NCI-H510A treated with DMSO at 0.1 percent for 48 hours (cell line): ENCODE measurements around the gene HASPIN.
A peak's percentile ranks its signal among the peaks of the same experiment; 100 is the strongest.
"Not testable (repeated sequence)": the region's sequence is repeated elsewhere in the genome, so short reads cannot be mapped to it uniquely, and the experiment has no call there.

Source experiments
- DNase-seq: peaks from one replicate; lab custom pipeline; 2025; lab: John Stamatoyannopoulos, UW

Gene HASPIN

GRCh38 chr17:3697103-3697476, 26.6 kb upstream of the HASPIN start:
- DNase-seq = no peak

DNA sequence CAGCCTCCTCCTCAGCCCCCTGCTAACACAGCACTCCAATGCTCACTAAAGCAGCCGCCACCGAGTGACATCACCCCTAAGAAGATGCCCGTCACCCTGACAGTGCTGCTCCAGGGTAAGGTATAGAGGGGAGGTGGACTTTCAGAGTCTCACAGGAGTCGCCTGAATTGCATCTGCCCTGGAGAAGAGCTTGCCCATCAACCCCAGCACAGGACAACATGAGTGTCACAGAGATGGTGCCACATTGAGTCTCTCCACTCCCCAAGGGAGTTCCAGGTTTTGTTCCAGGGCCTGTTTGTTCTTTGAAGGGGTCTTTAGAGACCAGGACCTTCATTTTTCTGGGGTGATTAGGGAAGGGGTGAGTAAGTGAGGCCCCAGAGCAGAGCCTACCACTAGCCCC, 25.6 kb upstream of the HASPIN start:
- no peak for DNase-seq

- no peak for DNase-seq
Observed at GRCh38 chr17:3699951-3700350, 23.8 kb upstream of the HASPIN start.

DNA sequence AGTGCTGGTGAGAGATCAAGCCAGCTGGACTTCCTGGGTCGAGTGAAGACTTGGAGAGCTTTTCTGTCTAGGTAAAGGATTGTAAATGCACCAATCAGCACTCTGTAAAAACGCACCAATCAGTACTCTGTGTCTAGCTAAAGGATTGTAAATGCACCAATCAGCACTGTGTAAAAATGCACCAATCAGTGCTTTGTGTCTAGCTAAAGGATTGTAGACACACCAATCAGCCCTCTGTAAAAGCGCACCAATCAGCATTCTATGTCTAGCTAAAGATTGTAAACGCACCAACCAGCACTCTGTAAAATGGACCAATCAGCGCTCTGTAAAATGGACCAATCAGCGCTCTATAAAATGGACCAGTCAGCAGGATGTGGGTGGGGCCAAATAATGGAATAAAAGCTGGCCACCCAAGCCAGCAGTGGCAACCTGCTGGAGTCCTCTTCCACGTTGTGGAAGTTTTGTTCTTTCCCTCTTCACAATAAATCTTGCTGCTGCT, 21.6 kb upstream of the HASPIN start:
- DNase-seq = not testable (repeated sequence)

DNA sequence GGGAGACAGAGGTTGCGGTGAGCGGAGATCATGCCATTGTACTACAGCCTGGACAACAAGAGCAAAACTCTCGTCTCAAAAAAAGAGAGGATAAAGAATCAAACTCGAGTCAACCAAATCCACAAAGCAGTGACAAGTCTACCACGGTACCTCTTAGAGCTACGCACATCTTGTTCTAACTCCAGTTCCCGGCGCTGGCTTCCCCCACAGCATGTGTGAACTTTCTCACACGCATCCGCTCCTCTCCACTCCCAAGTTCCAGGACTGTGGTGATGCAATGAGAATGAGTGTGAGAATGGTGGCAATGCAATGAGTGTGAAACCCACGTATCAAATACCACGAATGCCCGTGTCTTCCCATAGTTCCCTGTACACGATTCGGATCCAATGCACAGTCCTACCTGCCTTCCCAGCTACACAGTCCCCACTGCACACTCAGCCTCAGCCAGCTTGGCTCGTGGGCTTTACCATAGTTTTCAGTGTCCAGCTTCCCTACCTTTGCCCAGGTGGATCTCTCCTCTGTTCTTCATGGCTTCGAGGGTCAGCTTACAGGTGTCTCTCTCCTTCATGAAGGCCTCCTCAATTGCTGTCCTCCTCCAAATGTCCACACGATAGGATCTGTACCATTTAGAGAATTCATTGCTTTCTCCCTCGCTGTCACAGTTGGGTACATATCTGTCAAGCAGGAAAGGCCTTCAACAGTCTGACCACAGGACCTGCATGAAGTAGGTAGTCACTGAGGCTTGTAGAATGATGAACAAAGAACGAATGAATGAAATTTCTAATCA, 18.6 kb upstream of the HASPIN start:
- no peak for DNase-seq

- DNase-seq = not testable (repeated sequence)
Observed at GRCh38 chr17:3705718-3705984, 18.1 kb upstream of the HASPIN start.

- no peak for DNase-seq
Observed at GRCh38 chr17:3708366-3708765, 15.3 kb upstream of the HASPIN start.

DNA sequence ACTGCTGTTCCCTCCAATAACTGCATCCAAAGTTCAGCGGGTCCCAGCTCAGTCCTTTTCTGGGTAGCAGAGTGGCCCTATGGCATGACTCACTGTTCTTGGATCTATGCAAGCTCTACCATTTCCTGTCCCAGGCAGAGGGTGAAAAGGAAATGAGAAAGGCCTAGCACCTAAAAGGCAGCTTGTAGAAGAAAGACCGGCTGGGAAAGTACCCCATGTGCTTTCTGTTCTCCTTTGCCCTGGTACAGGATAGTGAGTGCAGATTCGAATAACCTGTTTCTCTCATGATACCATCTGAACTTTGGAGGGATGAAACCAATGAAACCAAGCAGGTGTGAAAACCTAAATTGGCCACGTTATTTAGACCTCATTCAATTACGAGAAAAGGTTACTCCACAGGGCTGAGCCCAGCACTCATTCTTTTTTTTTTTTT, 12.7 kb upstream of the HASPIN start:
- no peak for DNase-seq

DNA sequence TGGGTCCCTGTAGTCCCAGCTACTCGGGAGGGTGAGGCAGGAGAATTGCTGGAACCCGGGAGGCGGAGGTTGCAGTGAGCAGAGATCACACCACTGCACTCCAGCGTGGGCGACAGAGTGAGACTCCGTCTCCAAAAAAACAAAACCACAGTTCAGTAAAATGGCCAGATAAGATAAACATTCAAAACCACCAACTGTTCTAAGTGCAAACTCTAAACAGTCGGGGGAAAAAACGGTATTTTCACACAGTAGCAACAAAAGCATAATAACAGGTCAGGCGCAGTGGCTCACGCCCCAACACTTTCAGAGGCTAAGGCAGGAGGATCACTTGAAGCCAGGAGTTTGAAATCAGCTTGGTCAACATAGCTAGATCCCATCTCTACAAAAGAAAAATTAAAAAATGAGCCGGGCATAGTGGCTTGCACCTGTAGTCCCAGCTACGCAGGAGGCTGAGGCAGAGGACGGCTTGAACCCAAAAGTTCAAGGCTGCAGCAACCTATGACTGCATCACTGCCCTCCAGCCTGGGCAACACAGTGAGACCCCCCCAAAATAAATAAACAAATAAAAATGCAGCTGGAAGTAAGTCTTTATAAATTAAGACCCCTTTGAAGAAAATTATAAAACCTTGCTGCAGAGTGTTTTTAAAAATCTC, 10.8 kb upstream of the HASPIN start:
- no peak for DNase-seq

GRCh38 chr17:3715296-3715695, 8.4 kb upstream of the HASPIN start:
- no peak for DNase-seq

GRCh38 chr17:3718201-3718600, 5.5 kb upstream of the HASPIN start:
- DNase-seq = no peak

DNA sequence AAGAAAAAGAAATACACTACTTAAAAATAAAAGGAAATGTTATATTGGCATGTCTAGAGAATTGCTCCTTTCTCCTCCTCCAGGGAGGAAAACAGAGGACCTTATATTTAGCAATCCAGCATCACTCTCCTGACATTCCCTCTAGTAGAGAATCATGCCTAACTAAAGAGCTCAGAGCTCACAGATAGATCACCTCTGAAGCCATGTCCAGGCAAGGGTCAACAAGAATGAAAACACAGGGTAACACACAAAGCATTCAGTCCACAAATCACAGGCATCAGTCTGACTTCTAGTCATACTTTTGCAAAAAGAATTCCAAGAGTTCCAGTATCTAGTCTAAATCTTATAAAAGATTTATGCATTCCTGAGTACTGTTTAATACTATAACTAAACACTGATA, 4.4 kb upstream of the HASPIN start:
- no peak for DNase-seq

- no peak for DNase-seq
Observed at GRCh38 chr17:3722716-3723115, 987 bp upstream of the HASPIN start.

DNA sequence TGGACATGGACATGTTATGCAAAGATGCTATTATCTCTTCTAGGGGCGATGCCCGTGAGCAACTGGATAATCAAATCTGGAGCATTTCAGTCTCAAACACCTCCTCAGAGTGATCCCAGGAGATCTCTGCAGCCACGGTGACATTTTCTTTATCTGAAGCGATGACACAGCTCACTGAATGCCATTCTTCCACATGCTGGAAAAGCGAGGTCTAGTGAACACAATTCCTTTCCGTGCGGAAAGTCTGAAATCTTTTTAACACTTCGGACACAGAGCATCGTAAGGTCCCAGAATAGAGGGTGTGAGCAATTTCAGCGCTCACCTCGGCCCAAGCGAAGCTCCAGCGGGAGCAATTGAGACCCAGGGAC, 531 bp upstream of the HASPIN start:
- peak; percentile 14 for DNase-seq

DNA sequence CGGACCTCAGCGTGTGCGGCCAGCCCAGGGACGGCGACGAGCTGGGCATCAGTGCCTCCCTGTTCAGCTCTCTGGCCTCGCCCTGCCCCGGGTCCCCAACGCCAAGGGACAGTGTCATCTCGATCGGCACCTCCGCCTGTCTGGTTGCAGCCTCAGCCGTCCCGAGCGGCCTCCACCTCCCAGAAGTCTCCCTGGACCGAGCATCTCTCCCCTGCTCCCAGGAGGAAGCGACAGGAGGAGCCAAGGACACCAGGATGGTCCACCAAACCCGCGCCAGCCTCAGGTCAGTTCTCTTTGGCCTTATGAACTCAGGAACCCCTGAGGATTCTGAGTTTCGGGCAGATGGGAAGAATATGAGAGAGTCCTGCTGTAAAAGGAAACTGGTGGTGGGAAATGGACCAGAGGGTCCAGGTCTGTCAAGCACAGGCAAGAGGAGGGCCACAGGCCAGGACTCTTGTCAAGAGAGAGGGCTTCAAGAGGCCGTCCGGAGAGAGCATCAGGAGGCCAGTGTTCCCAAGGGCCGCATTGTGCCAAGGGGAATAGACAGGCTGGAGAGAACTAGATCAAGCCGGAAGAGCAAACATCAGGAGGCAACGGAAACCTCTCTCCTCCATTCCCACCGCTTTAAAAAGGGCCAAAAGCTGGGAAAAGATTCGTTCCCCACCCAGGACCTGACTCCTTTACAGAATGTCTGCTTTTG, 825 bp downstream of the HASPIN start:
- DNase-seq = no peak

- DNase-seq = no peak
Observed at GRCh38 chr17:3727041-3727440, 3.3 kb downstream of the HASPIN start.

DNA sequence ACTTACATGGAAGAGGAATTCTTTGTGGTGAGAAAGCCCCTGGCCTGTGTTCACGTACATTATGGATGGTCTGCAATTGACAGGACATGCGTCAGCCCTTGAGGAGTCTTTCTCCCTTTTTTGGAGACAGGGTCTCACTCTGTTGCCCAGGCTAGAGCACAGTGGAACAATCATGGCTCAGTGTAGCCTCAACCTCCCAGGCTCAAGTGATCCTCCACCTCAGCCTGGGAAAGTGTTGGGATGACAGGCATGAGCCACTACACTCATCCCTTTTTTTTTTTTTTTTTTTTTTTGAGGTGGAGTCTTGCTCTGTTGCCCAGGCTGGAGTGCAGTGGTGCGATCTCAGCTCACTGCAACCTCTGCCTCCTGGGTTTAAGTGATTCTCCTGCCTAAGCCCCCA, 4.4 kb downstream of the HASPIN start:
- DNase-seq = not testable (repeated sequence)

- DNase-seq = no peak
Observed at GRCh38 chr17:3729881-3730280, 6.2 kb downstream of the HASPIN start.

- DNase-seq = no peak
Observed at GRCh38 chr17:3730881-3731429, 7.3 kb downstream of the HASPIN start.

DNA sequence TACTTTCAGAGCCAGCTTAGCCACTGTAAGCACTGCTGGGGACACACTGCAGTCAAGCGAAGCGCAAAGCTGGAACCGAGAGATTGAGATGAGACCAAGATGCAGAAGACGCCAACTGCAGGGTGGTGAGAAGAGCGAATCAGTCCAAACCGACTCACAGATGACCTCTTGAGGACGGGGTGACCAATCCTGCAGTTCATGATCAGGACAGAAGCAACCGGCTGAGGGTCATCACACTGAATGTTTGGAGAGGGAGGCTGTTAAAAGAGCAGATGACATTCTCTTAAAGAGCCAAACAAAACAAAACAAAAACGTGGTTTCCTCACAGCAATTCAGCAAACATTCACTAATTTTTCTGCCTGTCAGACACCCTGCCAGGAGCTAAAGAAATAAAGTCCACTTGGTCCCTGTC, 8.5 kb downstream of the HASPIN start:
- DNase-seq = no peak

GRCh38 chr17:3734911-3735276, 11.2 kb downstream of the HASPIN start:
- not testable (repeated sequence) for DNase-seq

GRCh38 chr17:3735515-3735914, 11.8 kb downstream of the HASPIN start:
- DNase-seq = no peak
